ENCODE measurements around the gene RBM38. TPM values are rescaled to one million over a fixed set of nuclear protein-coding genes. Genes with fewer than 3 reads are reported as not detected.

The RBM38 gene
- total and polyA plus RNA-seq, 10 of the 15 experiments (the other 5 are each of a cell fraction or from before 2014, with no cell fraction given) = 0.32 to 118 (median 25.2) TPM

DNA sequence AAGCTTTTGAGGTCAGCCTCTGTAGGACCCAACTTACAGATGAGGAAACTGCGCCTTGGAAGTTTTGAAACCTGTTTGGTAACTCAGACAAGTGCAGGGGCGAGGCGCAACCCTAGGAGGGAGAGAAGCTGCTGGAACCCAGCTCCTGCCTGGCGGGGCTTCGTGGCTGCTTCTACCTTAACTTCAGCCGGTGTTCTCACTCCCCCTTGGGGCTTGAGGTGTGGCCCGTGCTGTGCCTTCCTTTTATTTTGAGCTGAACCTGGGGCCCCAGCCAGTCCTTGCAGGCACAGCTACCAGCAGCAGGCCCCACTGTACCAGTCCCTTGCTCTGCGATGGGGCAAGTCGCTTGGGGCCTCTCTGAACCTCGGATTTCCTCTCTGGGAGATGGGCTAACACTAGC, 12.0 kb downstream of the RBM38 start:
- ChIA-PET CTCF (interaction anchor here (0.8 to 3.9 kb wide), 4 partner anchors 10 to 308 kb away, joined by 3 to 26 read pairs (median 6); no protein-coding TSS in a partner anchor), POLR2A (interaction anchor here (6.9 kb wide), 1 partner anchor 14 kb away, joined by 58 read pairs; the partner anchor contains the start of gene RBM38), RAD21 (ENCODE audit: unreplicated experiment) (no interaction called here), SMC1A (ENCODE audit: uncharacterized antibody, unreplicated experiment) (interaction anchor here (1.5 to 1.6 kb wide), 2 partner anchors 30 to 86 kb away, joined by 3 to 4 read pairs; no protein-coding TSS in a partner anchor)
- BruUV-seq (replicated peaks) = no TSS peak
- Histone ChIP-seq H3K36me3 (ENCODE audit: control insufficient read depth in 2 of 2, insufficient read depth in 2 of 2, low read length in 1 of 2) (peaks cover 36 to 52% of the 10 kb centered on the region in 2 experiments), H3K4me3 (no peak overlapping the region), H3K9ac (ENCODE audit: control insufficient read depth, insufficient read depth, low read length) (no peak overlapping the region), H3K27ac (ENCODE audit: control insufficient read depth, insufficient read depth) (no peak overlapping the region), H3K9me3 (replicated peaks; ENCODE audit: control insufficient read depth, insufficient read depth, low read length) (no peaks in the 10 kb centered on the region), H3K27me3 (replicated peaks in 1 of 2; ENCODE audit: control insufficient read depth in 2 of 2, insufficient read depth in 2 of 2, low read length in 1 of 2) (no peaks in the 10 kb centered on the region), H2AFZ (ENCODE audit: control insufficient read depth, low read depth, low read length) (no peak overlapping the region), H3K79me2 (ENCODE audit: control insufficient read depth, insufficient read depth, low read length) (peaks cover 48% of the 10 kb centered on the region), H3K4me1 (ENCODE audit: control insufficient read depth, insufficient read depth, low read length) (peaks cover 32% of the 10 kb centered on the region), H4K20me1 (ENCODE audit: control insufficient read depth, insufficient read depth) (peaks cover 2% of the 10 kb centered on the region), H3K4me2 (ENCODE audit: control insufficient read depth, insufficient read depth) (no peak overlapping the region)
- intact Hi-C loops (cut with micrococcal nuclease; ENCODE audit: unreplicated experiment) = no loop called here
- ATAC-seq = no peak
- WGBS (ENCODE audit: insufficient coverage, insufficient replicate concordance, low lambda C conversion rate, missing lambda C conversion rate) = 83% methylated on average over 10 of the region's 10 CpGs
- FAIRE-seq = no peak
- no peak for DNase-seq (ENCODE audit: low read depth, low spot score)
- in situ Hi-C loops (cut with MboI) = loop anchor here (5.0 kb wide), 1 partner anchor 79 kb away; no protein-coding TSS in a partner anchor
- TF ChIP-seq, protein P1, sequence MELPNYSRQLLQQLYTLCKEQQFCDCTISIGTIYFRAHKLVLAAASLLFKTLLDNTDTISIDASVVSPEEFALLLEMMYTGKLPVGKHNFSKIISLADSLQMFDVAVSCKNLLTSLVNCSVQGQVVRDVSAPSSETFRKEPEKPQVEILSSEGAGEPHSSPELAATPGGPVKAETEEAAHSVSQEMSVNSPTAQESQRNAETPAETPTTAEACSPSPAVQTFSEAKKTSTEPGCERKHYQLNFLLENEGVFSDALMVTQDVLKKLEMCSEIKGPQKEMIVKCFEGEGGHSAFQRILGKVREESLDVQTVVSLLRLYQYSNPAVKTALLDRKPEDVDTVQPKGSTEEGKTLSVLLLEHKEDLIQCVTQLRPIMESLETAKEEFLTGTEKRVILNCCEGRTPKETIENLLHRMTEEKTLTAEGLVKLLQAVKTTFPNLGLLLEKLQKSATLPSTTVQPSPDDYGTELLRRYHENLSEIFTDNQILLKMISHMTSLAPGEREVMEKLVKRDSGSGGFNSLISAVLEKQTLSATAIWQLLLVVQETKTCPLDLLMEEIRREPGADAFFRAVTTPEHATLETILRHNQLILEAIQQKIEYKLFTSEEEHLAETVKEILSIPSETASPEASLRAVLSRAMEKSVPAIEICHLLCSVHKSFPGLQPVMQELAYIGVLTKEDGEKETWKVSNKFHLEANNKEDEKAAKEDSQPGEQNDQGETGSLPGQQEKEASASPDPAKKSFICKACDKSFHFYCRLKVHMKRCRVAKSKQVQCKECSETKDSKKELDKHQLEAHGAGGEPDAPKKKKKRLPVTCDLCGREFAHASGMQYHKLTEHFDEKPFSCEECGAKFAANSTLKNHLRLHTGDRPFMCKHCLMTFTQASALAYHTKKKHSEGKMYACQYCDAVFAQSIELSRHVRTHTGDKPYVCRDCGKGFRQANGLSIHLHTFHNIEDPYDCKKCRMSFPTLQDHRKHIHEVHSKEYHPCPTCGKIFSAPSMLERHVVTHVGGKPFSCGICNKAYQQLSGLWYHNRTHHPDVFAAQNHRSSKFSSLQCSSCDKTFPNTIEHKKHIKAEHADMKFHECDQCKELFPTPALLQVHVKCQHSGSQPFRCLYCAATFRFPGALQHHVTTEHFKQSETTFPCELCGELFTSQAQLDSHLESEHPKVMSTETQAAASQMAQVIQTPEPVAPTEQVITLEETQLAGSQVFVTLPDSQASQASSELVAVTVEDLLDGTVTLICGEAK (IDR thresholded peaks at IDR 0.05; ENCODE audit: borderline replicate concordance) = no peak
- TF ChIP-seq SIN3A (IDR thresholded peaks at IDR 0.05; ENCODE audit: low read depth, low read length) = no peak
- no peak for TF ChIP-seq ZBED1 (IDR thresholded peaks at IDR 0.05; ENCODE audit: borderline replicate concordance)
- TF ChIP-seq, protein P2, sequence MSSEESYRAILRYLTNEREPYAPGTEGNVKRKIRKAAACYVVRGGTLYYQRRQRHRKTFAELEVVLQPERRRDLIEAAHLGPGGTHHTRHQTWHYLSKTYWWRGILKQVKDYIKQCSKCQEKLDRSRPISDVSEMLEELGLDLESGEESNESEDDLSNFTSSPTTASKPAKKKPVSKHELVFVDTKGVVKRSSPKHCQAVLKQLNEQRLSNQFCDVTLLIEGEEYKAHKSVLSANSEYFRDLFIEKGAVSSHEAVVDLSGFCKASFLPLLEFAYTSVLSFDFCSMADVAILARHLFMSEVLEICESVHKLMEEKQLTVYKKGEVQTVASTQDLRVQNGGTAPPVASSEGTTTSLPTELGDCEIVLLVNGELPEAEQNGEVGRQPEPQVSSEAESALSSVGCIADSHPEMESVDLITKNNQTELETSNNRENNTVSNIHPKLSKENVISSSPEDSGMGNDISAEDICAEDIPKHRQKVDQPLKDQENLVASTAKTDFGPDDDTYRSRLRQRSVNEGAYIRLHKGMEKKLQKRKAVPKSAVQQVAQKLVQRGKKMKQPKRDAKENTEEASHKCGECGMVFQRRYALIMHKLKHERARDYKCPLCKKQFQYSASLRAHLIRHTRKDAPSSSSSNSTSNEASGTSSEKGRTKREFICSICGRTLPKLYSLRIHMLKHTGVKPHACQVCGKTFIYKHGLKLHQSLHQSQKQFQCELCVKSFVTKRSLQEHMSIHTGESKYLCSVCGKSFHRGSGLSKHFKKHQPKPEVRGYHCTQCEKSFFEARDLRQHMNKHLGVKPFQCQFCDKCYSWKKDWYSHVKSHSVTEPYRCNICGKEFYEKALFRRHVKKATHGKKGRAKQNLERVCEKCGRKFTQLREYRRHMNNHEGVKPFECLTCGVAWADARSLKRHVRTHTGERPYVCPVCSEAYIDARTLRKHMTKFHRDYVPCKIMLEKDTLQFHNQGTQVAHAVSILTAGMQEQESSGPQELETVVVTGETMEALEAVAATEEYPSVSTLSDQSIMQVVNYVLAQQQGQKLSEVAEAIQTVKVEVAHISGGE (CRISPR knock-in tag; IDR thresholded peaks at IDR 0.05) = no peak
- TF ChIP-seq, protein P3, sequence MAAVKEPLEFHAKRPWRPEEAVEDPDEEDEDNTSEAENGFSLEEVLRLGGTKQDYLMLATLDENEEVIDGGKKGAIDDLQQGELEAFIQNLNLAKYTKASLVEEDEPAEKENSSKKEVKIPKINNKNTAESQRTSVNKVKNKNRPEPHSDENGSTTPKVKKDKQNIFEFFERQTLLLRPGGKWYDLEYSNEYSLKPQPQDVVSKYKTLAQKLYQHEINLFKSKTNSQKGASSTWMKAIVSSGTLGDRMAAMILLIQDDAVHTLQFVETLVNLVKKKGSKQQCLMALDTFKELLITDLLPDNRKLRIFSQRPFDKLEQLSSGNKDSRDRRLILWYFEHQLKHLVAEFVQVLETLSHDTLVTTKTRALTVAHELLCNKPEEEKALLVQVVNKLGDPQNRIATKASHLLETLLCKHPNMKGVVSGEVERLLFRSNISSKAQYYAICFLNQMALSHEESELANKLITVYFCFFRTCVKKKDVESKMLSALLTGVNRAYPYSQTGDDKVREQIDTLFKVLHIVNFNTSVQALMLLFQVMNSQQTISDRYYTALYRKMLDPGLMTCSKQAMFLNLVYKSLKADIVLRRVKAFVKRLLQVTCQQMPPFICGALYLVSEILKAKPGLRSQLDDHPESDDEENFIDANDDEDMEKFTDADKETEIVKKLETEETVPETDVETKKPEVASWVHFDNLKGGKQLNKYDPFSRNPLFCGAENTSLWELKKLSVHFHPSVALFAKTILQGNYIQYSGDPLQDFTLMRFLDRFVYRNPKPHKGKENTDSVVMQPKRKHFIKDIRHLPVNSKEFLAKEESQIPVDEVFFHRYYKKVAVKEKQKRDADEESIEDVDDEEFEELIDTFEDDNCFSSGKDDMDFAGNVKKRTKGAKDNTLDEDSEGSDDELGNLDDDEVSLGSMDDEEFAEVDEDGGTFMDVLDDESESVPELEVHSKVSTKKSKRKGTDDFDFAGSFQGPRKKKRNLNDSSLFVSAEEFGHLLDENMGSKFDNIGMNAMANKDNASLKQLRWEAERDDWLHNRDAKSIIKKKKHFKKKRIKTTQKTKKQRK (IDR thresholded peaks at IDR 0.05; ENCODE audit: low read depth, low read length) = no peak
- TF ChIP-seq STAT1 (conservative IDR thresholded peaks at IDR 0.05) = no peak
- no peak for TF ChIP-seq YY1 (IDR thresholded peaks at IDR 0.05; ENCODE audit: low read depth, low read length)
- TF ChIP-seq, protein P4, sequence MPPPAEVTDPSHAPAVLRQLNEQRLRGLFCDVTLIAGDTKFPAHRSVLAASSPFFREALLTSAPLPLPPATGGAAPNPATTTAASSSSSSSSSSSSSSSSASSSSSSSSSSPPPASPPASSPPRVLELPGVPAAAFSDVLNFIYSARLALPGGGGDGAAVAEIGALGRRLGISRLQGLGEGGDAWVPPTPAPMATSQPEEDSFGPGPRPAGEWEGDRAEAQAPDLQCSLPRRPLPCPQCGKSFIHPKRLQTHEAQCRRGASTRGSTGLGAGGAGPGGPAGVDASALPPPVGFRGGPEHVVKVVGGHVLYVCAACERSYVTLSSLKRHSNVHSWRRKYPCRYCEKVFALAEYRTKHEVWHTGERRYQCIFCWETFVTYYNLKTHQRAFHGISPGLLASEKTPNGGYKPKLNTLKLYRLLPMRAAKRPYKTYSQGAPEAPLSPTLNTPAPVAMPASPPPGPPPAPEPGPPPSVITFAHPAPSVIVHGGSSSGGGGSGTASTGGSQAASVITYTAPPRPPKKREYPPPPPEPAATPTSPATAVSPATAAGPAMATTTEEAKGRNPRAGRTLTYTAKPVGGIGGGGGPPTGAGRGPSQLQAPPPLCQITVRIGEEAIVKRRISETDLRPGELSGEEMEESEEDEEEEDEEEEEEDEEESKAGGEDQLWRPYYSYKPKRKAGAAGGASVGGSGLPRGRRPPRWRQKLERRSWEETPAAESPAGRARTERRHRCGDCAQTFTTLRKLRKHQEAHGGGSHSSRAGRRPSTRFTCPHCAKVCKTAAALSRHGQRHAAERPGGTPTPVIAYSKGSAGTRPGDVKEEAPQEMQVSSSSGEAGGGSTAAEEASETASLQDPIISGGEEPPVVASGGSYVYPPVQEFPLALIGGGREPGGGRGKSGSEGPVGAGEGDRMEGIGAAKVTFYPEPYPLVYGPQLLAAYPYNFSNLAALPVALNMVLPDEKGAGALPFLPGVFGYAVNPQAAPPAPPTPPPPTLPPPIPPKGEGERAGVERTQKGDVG (CRISPR knock-in tag; IDR thresholded peaks at IDR 0.05) = no peak

Data from GM12878 (cell line).